NK-92 treated with Interleukin-12 subunit alpha and Interleukin-12 subunit beta, amount 100 ng/mL, for 24 hours (cell line): Measurements from ENCODE around the gene TTYH3.
A peak's percentile ranks its signal among the peaks of the same experiment; 100 is the strongest.

Source experiments
- DNase-seq: peaks from one replicate; lab custom pipeline; 2025; lab: John Stamatoyannopoulos, UW

TTYH3 gene

DNA sequence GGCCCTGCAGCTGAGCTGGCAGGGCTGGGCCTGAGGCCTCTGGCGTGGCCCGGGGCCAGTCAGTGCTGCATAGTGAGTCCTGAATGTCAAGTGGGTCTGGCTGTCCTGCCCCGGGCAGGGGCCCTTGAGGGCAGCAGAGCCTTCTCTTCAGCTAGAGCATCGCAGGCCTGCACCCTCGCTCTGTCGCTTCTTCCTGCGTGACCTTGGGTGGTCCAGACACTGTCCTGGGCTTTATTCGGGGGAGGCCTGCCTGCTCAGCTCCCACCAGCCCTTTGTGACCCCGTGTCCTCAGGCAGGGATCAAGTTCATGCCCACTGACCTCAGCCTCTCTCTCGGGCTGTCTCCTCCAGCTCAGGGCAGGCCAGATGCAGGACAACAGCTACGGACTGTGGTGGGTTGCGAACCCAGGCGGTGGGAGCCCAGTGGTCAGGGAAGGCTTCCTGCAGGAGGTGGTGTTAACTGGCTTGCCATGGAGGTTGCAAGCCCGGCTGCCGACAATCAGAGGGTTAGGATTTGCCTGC lies 3.4 kb downstream of the TTYH3 start:
- no peak for DNase-seq

GRCh38 chr7:2635810-2636701 lies 4.3 kb downstream of the TTYH3 start:
- no peak for DNase-seq

DNA sequence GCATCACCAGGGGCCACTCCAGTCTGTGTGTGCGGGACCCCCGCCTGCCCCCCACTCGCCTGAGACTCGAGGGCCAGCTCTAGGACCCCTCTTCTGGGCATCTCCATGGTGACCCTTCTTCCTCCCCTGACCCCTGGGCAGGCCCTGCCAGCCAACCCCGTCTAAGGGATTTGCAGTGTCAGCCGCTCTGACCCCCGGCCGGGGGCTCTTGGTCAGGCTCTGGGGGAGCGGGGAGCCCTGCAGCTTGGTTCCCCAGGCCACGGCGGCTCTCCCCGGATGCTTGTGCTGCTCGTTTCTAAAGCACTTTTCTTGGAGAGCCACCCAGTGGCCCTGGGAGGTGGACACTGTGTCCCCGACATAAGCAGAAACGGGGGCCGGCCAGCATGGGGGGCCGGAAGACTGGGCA lies 5.3 kb downstream of the TTYH3 start:
- DNase-seq: no peak

GRCh38 chr7:2637505-2638223 lies 5.9 kb downstream of the TTYH3 start:
- no peak for DNase-seq

- no peak for DNase-seq
Measured at GRCh38 chr7:2638224-2638991, 6.6 kb downstream of the TTYH3 start.

DNA sequence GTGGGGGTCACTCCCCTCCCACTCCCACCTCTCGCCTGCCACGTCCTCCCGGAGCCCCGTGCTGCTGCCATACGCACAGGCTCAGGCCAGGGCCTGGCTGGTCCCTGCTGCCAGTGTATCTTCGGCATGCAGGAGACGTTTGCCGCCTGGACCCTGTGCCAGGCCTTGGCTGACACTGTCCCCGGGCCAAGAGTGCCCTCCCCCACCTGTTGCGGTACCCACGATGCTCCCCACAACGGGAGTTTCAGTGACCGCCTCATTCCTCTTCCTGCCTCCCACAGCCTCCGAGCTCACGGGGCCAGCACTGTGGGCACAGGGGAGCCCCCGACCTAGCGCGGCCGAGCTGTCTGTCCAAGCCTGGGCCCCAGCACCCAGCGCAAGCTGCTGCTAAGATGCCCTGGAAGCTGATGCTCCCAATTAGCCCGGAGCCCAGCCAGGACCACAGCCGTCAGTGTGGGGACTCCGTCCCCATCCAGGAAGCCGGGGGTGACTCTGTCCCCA lies 7.4 kb downstream of the TTYH3 start:
- DNase-seq: no peak

- no peak for DNase-seq
Measured at GRCh38 chr7:2639695-2640481, 8.1 kb downstream of the TTYH3 start.

GRCh38 chr7:2640482-2640830 lies 8.7 kb downstream of the TTYH3 start:
- no peak for DNase-seq

- no peak for DNase-seq
Measured at GRCh38 chr7:2640846-2641316, 9.1 kb downstream of the TTYH3 start.

- DNase-seq: no peak
Measured at GRCh38 chr7:2641406-2642393, 9.9 kb downstream of the TTYH3 start.

GRCh38 chr7:2643386-2644219 lies 11.8 kb downstream of the TTYH3 start:
- DNase-seq: no peak

GRCh38 chr7:2644220-2644561 lies 12.4 kb downstream of the TTYH3 start:
- no peak for DNase-seq

GRCh38 chr7:2644562-2645273 lies 12.9 kb downstream of the TTYH3 start:
- no peak for DNase-seq

- peak; percentile 72 for DNase-seq
Measured at GRCh38 chr7:2645274-2645868, 13.6 kb downstream of the TTYH3 start.

DNA sequence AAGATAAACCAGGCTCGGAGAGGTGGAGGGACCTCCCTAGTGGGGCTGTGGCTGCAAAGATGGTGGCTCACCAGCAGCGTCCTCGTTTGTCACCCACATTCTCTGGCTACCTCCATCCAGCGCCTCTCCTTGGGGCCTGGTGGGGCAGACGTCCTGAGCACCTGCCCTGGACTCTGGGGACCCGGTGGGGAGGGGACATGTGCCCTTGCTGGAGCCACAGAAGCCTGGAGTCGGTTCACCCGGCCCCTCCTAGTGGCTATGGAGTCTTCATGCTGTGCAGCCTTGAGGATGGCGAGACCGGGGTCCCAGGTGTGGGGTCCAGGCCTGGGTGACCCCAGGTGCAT lies 14.5 kb downstream of the TTYH3 start:
- no peak for DNase-seq

GRCh38 chr7:2646680-2647571 lies 15.1 kb downstream of the TTYH3 start:
- no peak for DNase-seq

DNA sequence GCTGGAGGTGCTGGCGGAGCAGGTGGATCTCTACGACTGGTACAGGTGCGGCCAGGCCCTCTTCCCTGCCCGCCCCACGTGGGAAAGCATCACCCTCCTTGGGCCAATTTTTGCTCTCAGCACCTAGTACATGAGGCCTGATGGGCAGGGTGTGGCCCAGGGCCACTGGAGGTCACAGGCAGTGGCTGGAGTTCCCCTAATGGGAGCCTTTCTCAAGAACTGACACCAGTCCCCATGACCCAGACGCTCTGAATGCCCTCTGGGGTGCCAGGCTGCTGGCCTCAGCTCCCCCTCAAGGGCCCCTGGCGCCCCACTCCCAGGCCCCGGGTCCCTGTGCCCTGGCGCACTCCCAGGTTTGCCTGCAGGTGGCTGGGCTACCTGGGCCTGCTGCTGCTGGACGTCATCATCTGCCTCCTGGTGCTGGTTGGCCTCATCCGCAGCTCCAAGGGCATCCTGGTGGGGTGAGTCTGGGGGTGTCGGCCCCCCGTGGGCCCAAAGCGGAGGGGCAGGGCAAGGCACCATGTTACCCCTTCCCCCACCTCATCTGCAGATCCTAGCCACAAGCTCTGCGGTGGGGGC lies 15.9 kb downstream of the TTYH3 start:
- no peak for DNase-seq
